ENCODE results near the gene SHISAL1. TPM values are rescaled to one million over a fixed set of nuclear protein-coding genes. Genes with fewer than 3 reads are reported as not detected.
A peak's percentile ranks its signal among the peaks of the same experiment; 100 is the strongest.

Gene SHISAL1
- total RNA-seq, 1 donor, result under 0.01 TPM

DNA sequence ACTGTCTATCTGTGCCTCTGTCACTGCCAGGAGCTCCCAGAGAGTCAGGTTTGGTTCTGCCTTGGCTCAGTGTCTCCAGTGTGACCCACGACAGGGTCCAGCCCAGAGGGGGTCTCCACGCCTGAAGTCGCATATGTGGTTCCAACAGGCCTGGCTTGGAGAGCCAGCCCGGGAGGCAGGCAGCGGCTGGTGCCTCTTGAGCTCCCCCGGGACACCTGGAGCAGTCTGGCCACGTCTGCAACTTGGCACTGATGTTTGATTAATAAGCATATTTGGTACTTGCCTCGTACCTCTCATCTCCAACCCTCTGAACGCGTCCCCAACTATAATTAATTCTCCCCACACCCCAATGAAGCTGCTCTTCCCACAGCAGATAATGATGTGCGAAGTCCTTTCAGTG is 31.7 kb upstream of the SHISAL1 start:
- no peak for DNase-seq (ENCODE audit: low read depth in 2 of 3, low spot score in 2 of 3)

DNA sequence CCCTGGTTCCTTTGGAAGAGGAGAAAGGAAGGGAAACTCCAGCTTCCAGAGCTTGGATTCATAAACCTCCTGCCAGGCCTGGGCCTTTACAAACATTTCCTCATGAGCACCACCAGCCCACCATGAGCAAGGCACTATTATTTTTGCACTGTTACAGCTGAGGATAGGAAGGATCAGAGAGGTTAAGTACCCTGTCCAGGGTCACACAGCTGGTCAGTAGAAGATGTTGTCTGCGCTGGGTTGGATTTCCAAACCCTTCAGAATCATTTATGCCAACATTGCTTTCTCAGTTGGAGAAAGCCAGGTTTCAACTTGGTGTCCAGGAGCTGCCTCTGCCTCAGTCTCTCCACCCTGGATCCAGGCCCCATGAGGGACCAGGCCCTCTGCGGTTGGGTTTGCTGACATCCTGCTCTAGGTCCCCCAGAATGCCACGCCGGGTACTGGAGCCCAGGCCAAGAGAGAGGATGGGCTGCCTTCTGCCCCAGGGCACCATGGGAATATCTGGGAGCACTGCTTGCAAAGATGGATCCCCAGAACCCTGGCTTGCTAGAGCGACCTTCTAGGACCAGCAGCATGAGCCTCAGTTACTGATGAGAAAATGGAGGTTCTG is 29.7 kb upstream of the SHISAL1 start:
- no peak for DNase-seq (ENCODE audit: low read depth in 2 of 3, low spot score in 2 of 3)

- no peak for DNase-seq (ENCODE audit: low read depth in 2 of 3, low spot score in 2 of 3)
Observed at GRCh38 chr22:44341431-44342346, 28.9 kb upstream of the SHISAL1 start.

DNA sequence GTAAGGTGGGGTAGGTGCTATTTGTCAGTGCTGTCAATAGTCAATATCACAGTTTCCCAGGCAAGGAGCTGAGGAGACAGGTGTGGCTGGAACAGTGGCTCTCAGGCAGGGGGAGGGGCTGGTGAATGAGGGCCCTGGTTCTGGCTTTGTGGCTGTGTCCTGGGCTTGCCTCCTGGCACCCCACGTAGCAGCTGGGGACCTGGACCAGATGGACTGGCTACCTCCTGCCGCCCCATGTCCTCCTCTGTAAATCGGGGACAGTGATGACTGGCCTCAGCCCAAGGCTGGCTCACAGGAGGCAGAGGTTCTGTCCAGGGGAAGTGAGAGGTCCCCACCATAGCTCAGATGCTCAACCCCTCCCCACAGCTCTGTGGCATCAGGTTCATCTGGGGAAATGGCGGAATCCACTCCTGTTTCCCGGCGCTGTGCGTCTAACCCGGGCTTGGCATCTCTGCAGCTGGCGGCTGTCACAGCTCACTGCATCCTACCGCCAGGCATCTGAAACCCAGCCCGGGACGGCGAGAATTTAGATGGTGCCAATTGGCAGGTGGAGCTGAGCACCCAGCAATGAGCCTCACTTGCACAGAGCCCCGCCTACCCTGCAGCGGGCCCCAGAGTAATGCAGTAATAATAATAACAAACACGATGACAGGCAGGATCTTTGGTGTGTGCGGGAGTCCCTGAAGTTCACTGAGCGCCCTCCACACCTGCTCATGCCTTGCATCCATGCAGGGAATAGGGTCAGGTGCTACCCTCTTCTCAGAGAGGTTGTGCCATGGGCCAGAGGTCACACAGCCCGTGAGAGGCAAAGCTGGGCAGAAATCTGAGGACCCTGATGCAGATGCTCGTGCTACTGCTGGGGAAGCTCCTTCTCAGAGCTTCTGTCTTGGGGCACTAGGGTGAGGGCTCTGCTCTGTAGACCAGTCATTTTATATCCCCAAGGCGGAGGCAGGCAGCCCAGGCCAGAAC is 27.8 kb upstream of the SHISAL1 start:
- no peak for DNase-seq (ENCODE audit: low read depth in 2 of 3, low spot score in 2 of 3)

- no peak for DNase-seq (ENCODE audit: low read depth in 2 of 3, low spot score in 2 of 3)
Observed at GRCh38 chr22:44338906-44339305, 26.2 kb upstream of the SHISAL1 start.

- DNase-seq (ENCODE audit: low read depth in 2 of 3, low spot score in 2 of 3), result no peak
Observed at GRCh38 chr22:44338177-44338810, 25.5 kb upstream of the SHISAL1 start.

GRCh38 chr22:44337678-44338004 is 24.9 kb upstream of the SHISAL1 start:
- peak in 1 of 3 donors; percentile 14 for DNase-seq (ENCODE audit: low read depth in 2 of 3, low spot score in 2 of 3)

GRCh38 chr22:44336962-44337677 is 24.4 kb upstream of the SHISAL1 start:
- no peak for DNase-seq (ENCODE audit: low read depth in 2 of 3, low spot score in 2 of 3)

DNA sequence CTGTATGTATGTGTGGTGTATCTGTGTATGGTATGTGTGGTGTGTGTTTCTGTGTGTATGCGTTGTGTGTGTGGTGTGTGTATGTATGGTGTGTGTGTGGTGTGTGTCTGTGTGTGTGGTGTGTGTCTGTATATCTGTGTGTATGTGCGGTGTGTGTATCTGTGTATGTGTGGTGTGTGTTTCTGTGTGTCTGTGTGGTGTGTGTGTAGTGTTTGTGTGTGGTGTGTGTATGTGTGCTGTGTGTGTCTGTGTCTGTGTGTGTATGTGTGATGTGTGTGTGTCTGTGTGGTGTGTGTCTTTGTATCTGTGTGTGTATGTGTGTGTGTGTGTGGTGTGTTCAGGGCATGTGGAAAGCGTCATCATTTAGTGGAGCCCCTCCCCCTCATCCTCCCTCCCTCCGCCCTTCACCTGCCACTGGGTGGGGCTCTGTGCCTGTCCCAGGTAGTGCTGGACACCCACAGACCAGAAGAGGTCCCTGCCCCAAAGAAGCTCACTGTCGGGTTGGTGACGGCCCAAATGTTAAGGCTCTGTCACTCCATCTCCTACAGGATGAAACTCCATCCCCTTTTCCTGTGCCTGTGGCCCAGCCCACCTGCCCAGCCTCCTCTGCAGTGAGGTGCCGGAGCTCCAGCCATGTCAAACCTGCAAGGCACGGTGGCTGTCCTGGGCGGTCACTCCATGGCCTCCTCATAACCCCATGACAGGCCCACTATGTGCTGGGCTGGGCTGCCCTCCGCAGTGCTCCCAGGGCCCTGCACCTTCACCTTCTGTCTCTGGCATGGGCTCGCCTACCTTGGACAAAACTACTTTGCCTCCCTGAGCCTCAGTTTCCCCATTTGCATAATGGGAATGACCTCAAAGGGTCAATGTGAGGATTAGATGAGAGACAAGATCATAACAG is 23.4 kb upstream of the SHISAL1 start:
- DNase-seq (ENCODE audit: low read depth in 2 of 3, low spot score in 2 of 3), result no peak

DNA sequence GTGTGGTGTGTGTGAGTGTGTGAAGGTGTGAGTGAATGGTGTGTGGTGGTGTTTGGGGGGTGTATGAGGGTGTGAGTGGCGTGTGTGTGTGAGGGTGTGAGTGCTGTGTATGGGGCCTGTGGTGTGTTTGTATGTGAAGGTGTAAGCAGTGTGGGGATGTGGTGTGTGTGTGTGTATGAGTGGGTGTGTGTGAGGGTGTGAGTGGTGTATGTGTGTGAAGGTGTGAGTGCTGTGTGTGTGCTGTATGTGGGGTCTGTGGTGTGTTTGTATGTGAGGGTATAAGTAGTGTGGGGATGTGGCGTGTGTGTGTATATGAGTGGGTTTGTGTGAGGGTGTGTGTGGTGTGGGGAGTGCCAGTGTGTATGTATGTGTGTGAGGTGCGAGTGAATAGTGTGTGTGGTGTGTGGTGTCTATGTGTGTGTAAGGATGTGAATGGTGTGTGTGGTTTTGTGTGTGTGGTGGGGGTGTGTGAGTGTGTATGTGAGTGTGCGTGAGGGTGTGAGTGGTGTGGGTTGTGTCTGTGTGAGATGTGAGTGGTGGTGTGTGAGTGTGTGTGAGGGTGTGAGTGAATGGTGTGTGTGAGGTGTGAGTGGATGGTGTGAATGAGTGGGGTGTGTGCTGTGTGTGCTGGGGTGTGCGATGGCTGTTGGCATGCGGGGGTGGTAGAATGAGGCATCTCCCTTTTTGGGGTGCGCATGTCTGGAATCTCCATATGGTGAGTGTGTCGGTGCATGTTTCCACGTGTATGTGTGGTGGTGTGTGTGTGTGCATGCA is 22.5 kb upstream of the SHISAL1 start:
- no peak for DNase-seq (ENCODE audit: low read depth in 2 of 3, low spot score in 2 of 3)

DNA sequence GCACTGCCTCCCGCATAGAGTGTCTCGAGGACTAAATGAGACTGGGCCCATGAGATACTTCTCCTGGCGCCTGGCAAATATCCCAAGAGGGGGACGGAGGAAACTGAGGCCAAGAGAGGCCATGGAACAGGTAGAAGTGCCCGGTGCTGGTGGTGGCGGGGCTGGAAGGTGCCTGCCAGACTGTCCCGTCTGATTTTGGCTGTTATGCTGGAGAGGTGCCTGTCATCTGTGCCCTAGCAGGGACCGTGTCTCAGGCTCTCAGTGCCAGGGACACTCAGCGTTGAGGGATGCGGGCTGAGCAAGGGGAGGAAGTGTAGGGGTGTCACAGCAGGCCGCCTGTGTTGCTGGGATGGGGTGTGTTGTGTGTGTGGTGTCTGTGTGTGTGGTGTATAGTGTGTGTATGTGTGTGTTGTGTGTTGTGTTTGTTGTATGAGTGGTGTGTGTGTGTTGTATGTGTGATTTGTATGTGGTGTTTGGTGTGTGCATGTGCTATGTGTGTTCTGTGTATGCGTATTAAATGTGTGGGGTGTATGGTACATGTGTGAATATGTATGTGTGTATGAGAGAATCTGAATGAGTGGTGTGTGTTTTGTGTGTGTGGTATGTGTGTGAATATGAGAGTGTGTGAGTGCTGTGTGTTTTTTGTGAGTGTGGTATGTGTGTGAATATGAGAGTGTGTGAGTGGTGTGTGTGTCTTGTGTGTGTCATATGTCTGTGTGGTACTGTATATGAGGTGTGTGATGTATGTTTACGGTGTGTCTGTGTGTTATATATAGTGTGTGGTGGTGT is 21.3 kb upstream of the SHISAL1 start:
- DNase-seq (ENCODE audit: low read depth in 2 of 3, low spot score in 2 of 3), result no peak

GRCh38 chr22:44332946-44333345 is 20.2 kb upstream of the SHISAL1 start:
- no peak for DNase-seq (ENCODE audit: low read depth in 2 of 3, low spot score in 2 of 3)

DNA sequence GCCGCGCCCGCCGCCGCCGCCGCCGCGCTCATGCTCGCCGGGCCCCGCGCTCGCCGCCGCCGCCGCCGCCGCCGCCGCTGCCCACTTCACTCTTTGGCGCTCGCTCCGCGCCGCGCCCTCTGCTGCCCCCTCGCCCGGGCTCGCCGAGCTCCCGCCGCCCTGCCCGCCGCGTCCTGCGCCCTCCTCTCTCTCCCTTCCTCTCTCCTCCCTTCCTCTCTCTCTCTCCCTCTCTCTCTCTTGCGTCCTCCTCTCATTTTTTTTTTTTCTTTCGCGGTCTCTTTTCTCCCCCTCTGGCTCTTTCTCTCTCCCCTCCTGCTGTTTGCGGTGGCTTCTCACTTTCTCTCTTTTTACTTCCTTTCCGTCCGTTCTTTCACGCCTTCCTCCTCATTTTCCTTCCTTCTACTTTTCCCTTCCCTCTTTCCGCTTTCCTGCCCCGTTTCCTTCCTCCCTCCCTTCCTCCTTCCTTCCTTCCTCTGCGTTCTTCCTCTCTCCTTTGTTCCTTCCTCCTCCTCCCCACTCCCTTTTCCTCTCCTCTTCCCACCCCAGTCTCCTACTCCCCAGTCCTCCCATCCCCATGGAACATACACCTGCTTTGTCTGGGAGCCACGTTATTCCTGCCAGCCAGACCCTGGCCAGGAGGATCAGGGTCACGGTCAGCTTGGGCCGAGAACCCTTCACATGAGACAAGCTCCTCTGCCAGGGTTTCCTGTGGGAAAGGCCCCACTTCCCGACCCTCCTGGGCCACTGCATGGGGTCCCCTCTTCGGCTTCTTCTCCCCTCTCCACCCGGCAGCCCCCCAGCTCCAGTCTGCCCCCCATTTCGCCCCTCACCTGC is 19.3 kb upstream of the SHISAL1 start:
- peak in 2 of 3 donors; percentile 37 to 39 for DNase-seq (ENCODE audit: low read depth in 2 of 3, low spot score in 2 of 3)

- no peak for DNase-seq (ENCODE audit: low read depth in 2 of 3, low spot score in 2 of 3)
Observed at GRCh38 chr22:44330744-44331660, 18.3 kb upstream of the SHISAL1 start.

DNA sequence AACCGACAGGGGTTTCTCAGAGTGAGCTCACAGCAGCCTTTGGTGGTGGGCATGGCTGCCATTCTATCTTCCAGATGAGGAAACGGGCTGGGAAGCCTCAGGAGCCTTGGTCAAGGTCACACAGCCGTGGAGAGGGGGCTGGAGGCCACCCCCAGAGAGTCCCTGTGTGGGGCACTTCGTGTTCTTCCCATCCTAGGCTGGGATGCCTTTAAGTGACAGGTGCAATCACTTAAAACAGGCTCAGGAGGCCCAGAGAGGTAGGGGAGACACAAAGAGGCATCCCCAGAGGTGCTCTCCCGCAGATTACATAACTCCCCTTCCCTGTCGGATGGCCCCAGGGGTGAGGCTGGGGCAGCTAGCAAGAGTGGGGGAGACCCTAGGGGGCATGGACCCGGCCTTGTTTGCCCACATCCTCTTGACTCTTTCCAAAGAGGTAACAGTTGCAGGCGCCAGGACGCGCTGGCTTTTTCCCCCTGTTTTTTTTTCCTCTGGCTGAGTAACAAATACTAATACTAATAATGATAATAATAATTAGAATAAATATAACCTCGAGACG is 17.5 kb upstream of the SHISAL1 start:
- no peak for DNase-seq (ENCODE audit: low read depth in 2 of 3, low spot score in 2 of 3)

All from hematopoietic multipotent progenitor cell (in vitro differentiated cells).